ENCODE measurements around the gene PLA2G3. TPM values are rescaled to one million over a fixed set of nuclear protein-coding genes. Genes with fewer than 3 reads are reported as not detected.

PLA2G3 gene
- total and polyA plus RNA-seq, 2 of the 13 experiments (the other 11 are each of a cell fraction or from before 2014, with no cell fraction given): 0.12 to 0.42 TPM

GRCh38 chr22:31090217-31091085 lies 49.9 kb downstream of the PLA2G3 start:
- Histone ChIP-seq H3K27me3 (ENCODE audit: control insufficient read depth in 1 of 2, insufficient read depth in 2 of 2, low read length in 2 of 2) (no peaks in the 10 kb centered on the region), H4K20me1 (ENCODE audit: insufficient read depth, low read length) (no peaks in the 10 kb centered on the region), H3K4me1 (ENCODE audit: insufficient read depth, low read length) (no peaks in the 10 kb centered on the region), H3K9me3 (ENCODE audit: low read length) (no peaks in the 10 kb centered on the region), H3K79me2 (ENCODE audit: insufficient read depth, low read length) (no peaks in the 10 kb centered on the region), H3K36me3 (replicated peaks in 1 of 2; ENCODE audit: control insufficient read depth in 1 of 2, insufficient read depth in 2 of 2, low read length in 2 of 2) (peaks cover 42 to 54% of the 10 kb centered on the region in 2 experiments), H3K27ac (ENCODE audit: extremely low read length, insufficient read depth, low read length) (no peak overlapping the region), H3K9ac (ENCODE audit: insufficient read depth, low read depth, low read length) (no peak overlapping the region), H2AFZ (ENCODE audit: low read length) (no peak overlapping the region), H3K4me2 (ENCODE audit: low read depth, low read length) (no peak overlapping the region), H3K4me3 (replicated peaks in 1 of 3; ENCODE audit: insufficient read depth in 1 of 3, low read depth in 2 of 3, low read length in 3 of 3) (no peak overlapping the region)
- ATAC-seq (no peak), FAIRE-seq (no peak), DNase-seq (ENCODE audit: low spot score) (no peak)
- no peak for TF ChIP-seq MIER3 (CRISPR knock-in tag; IDR thresholded peaks at IDR 0.05; ENCODE audit: borderline replicate concordance)
- TF ChIP-seq ZNF326 (CRISPR knock-in tag; IDR thresholded peaks at IDR 0.05; ENCODE audit: borderline replicate concordance): no peak
- no peak for TF ChIP-seq ZNF12 (CRISPR knock-in tag; IDR thresholded peaks at IDR 0.05)
- TF ChIP-seq ZBTB40 (IDR thresholded peaks at IDR 0.05): no peak
- TF ChIP-seq ZBTB40 (CRISPR knock-in tag; IDR thresholded peaks at IDR 0.05): no peak
- no peak for TF ChIP-seq ZKSCAN5 (CRISPR knock-in tag; IDR thresholded peaks at IDR 0.05)
- no peak for TF ChIP-seq NBN (conservative IDR thresholded peaks at IDR 0.05)
- TF ChIP-seq SRSF1 (optimal IDR thresholded peaks at IDR 0.05; ENCODE audit: low read depth, low read length): no peak
- no TSS peak for BruUV-seq (replicated peaks)
- in situ Hi-C loops (cut with HindIII; ENCODE audit: extremely low pct_ligation_motif_present, low pct_unique_long_range_greater_than_20kb) (no loop called here), intact Hi-C loops (cut with micrococcal nuclease; ENCODE audit: unreplicated experiment) (no loop called here)
- WGBS (ENCODE audit: low lambda C conversion rate): over 99% methylated on average over 11 of the region's 15 CpGs
- ChIA-PET CTCF (ENCODE audit: low intra/inter-chr PET ratio, low total read pairs) (interaction anchor here (3.5 kb wide), 1 partner anchor 58 kb away, joined by 32 read pairs; no protein-coding TSS in a partner anchor), POLR2A (no interaction called here)
